Neural cell (in vitro differentiated cells): ENCODE data around the gene PTER.

Source experiments
- EP300 ChIP-seq: fragments of 450-650 bp; conservative IDR thresholded peaks from 2 replicates; pipeline ENCODE4 v1.6.1; 2014; ENCODE audit warnings: antibody characterized with exemption, mild to moderate bottlenecking, moderate library complexity; ENCODE audit not compliant: poor library complexity, severe bottlenecking
- EZH2 ChIP-seq: fragments of 200-600, 300-800 bp; shearing (Covaris generic), sonication (generic); IDR thresholded peaks from 2 replicates; pipeline ENCODE4 v1.6.1; 2014; ENCODE audit warnings: antibody characterized with exemption, low read length, borderline replicate concordance, mild to moderate bottlenecking; ENCODE audit not compliant: insufficient read depth, poor library complexity, severe bottlenecking
- POLR2AphosphoS5 ChIP-seq: IDR thresholded peaks from 2 replicates; pipeline ENCODE4 v1.6.1; 2012
- RAD21 ChIP-seq: fragments of 450-650 bp; conservative IDR thresholded peaks from 2 replicates; pipeline ENCODE4 v1.6.1; 2014; ENCODE audit warnings: antibody characterized with exemption, mild to moderate bottlenecking, moderate library complexity
- REST ChIP-seq: IDR thresholded peaks from 2 replicates; pipeline ENCODE4 v1.6.1; 2012; ENCODE audit warnings: borderline replicate concordance
- TF ChIP-seq, protein P1 (sequence below): fragments of 450-650 bp; IDR thresholded peaks from 2 replicates; pipeline ENCODE4 v1.5.1; 2014; ENCODE audit warnings: antibody characterized with exemption, mild to moderate bottlenecking, moderate library complexity; ENCODE audit not compliant: poor library complexity, severe bottlenecking

DNA sequence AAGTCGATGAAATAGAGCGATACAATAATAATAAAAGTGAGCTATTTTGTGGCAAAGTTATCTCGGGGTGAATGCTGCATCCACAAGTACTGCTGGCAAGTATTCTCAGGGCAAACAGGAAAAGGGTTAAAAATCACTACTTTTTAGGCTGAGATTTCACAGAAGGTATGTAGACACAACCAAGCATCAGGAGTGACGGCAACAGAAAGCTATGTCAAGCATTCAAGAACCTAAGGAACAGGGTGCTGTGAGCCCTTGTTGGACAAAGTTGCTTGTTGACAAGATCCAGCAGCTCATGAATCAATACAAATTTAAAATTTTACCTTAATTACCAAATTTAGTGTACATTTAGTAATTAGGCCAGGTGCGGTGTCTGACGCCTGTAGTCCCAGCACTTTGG is 126.1 kb downstream of the PTER start:
- TF ChIP-seq POLR2AphosphoS5 = no peak
- TF ChIP-seq, protein P1, sequence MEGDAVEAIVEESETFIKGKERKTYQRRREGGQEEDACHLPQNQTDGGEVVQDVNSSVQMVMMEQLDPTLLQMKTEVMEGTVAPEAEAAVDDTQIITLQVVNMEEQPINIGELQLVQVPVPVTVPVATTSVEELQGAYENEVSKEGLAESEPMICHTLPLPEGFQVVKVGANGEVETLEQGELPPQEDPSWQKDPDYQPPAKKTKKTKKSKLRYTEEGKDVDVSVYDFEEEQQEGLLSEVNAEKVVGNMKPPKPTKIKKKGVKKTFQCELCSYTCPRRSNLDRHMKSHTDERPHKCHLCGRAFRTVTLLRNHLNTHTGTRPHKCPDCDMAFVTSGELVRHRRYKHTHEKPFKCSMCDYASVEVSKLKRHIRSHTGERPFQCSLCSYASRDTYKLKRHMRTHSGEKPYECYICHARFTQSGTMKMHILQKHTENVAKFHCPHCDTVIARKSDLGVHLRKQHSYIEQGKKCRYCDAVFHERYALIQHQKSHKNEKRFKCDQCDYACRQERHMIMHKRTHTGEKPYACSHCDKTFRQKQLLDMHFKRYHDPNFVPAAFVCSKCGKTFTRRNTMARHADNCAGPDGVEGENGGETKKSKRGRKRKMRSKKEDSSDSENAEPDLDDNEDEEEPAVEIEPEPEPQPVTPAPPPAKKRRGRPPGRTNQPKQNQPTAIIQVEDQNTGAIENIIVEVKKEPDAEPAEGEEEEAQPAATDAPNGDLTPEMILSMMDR = no peak
- no peak for TF ChIP-seq EZH2
- no peak for TF ChIP-seq REST
- TF ChIP-seq RAD21 = no peak
- TF ChIP-seq EP300 = no peak
